H1 (cell line): Measurements from ENCODE around the gene SHANK2.

Experiments used
- CHD1 ChIP-seq: IDR thresholded peaks from 2 replicates; pipeline ENCODE4 v1.6.1; 2012; ENCODE audit warnings: low read depth, low read length, improper control_type of control experiment
- CHD2 ChIP-seq: IDR thresholded peaks from 2 replicates; pipeline ENCODE4 v1.6.1; 2012; ENCODE audit warnings: low read length, improper control_type of control experiment
- CTCF ChIP-seq, 3 experiments: IDR thresholded peaks; 1 replicate in 2 of 3; 2 replicates in 1 of 3; pipeline versions ENCODE4 v1.5.1 to v1.6.1; 2011; ENCODE audit warnings: low read length in 3 of 3, mild to moderate bottlenecking in 3 of 3, inconsistent platforms in 2 of 3, low read depth in 1 of 3, moderate library complexity in 1 of 3; ENCODE audit not compliant: insufficient read depth in 1 of 3; ENCODE audit errors: control extremely low read depth in 1 of 3
- EP300 ChIP-seq, 2 experiments: IDR thresholded peaks; 1 replicate in 1 of 2; 2 replicates in 1 of 2; pipeline ENCODE4 v1.6.1; 2011 to 2012; ENCODE audit warnings: low read depth in 2 of 2, low read length in 2 of 2, mild to moderate bottlenecking in 2 of 2, borderline replicate concordance in 1 of 2, inconsistent platforms in 1 of 2, moderate library complexity in 1 of 2
- EZH2 ChIP-seq: fragments of 200-600 bp; sonication (generic); IDR thresholded peaks from 2 replicates; pipeline ENCODE4 v1.7.1; 2012; ENCODE audit warnings: low read depth, mild to moderate bottlenecking, moderate library complexity, low read length, inconsistent platforms; ENCODE audit not compliant: severe bottlenecking
- FOSL1 ChIP-seq: IDR thresholded peaks from 2 replicates; pipeline ENCODE4 v1.6.1; 2011; ENCODE audit warnings: mild to moderate bottlenecking, low read depth, low read length, moderate library complexity; ENCODE audit not compliant: insufficient read depth
- MAX ChIP-seq: IDR thresholded peaks from 2 replicates; pipeline ENCODE4 v1.6.1; 2012; ENCODE audit warnings: inconsistent platforms
- POLR2A ChIP-seq, 2 experiments: IDR thresholded peaks; 1 replicate in 1 of 2; 2 replicates in 1 of 2; pipeline ENCODE4 v1.6.1; 2011; ENCODE audit warnings: low read depth in 2 of 2, low read length in 2 of 2, mild to moderate bottlenecking in 2 of 2; ENCODE audit errors: control extremely low read depth in 1 of 2
- POLR2AphosphoS5 ChIP-seq: IDR thresholded peaks from 2 replicates; pipeline ENCODE4 v1.6.1; 2011; ENCODE audit warnings: low read depth, low read length
- SIN3A ChIP-seq, 2 experiments: IDR thresholded peaks in 1 of 2; conservative IDR thresholded peaks in 1 of 2; 2 replicates each; pipeline ENCODE4 v1.6.1; 2011 to 2012; ENCODE audit warnings: low read length in 2 of 2, improper control_type of control experiment in 1 of 2, low read depth in 1 of 2, mild to moderate bottlenecking in 1 of 2
- ZNF274 ChIP-seq: IDR thresholded peaks from 2 replicates; pipeline ENCODE4 v1.7.0; 2012; ENCODE audit warnings: low read length, borderline replicate concordance; ENCODE audit errors: extremely low read depth

GRCh38 chr11:71235719-71236118 lies 16.7 kb downstream of the SHANK2 start:
- TF ChIP-seq CHD2 (no peak), EZH2 (no peak), CTCF (IDR thresholded peaks at IDR 0.05; ENCODE audit: control extremely low read depth in 1 of 3, insufficient read depth in 1 of 3, low read depth in 1 of 3, low read length in 3 of 3) (no peak), POLR2AphosphoS5 (no peak), EP300 (IDR thresholded peaks at IDR 0.05; ENCODE audit: borderline replicate concordance in 1 of 2, low read depth in 2 of 2, low read length in 2 of 2) (no peak), SIN3A (conservative IDR thresholded peaks at IDR 0.05 in 1 of 2, IDR thresholded peaks at IDR 0.05 in 1 of 2; ENCODE audit: low read depth in 1 of 2, low read length in 2 of 2) (no peak), POLR2A (IDR thresholded peaks at IDR 0.05; ENCODE audit: control extremely low read depth in 1 of 2, low read depth in 2 of 2, low read length in 2 of 2) (no peak), FOSL1 (no peak), MAX (no peak), CHD1 (no peak), ZNF274 (no peak)
